Measurements from ENCODE around the gene SBF2.
"Not testable (repeated sequence)": the region's sequence is repeated elsewhere in the genome, so short reads cannot be mapped to it uniquely, and the experiment has no call there.

SBF2 gene

DNA sequence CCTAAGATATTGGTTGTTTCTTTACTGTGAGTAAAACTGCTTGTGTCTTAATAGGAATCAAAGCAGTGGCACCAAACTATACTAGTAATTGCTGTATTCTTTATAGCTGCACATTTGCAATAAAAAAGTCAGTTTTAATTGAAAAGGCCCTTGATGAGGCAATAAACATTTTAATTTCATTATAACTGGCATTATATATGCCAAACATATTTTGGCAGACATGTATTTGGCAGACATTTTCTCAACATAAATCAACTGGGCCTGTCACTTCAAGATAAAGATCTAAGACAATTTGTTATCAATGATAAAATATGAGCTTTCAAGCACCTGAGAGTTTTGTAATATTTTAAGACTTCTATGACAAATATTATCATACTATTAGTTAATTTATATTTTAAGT, 245.7 kb downstream of the SBF2 start:
- FAIRE-seq = no peak

- no peak for FAIRE-seq
Measured at GRCh38 chr11:10044618-10045017, 249.4 kb downstream of the SBF2 start.

DNA sequence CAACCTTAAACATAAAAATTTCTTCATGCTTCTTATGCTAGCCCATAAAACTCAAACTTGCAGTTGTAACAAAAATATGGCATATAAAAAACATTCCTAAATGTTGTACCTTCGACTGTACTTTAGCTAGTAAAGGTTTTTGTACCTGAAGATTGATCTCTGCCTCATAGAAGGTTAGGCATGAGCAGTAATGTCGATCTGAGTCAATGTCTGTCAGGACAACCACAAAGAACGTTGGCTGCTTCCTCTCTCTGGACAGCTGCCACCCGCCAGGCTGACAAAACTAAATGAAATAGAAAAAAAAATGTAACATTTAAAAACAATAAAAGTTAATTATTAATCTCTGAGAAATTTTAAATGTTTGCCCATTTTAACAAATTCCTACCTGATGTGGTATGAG, 251.3 kb downstream of the SBF2 start:
- FAIRE-seq = peak; percentile 36

DNA sequence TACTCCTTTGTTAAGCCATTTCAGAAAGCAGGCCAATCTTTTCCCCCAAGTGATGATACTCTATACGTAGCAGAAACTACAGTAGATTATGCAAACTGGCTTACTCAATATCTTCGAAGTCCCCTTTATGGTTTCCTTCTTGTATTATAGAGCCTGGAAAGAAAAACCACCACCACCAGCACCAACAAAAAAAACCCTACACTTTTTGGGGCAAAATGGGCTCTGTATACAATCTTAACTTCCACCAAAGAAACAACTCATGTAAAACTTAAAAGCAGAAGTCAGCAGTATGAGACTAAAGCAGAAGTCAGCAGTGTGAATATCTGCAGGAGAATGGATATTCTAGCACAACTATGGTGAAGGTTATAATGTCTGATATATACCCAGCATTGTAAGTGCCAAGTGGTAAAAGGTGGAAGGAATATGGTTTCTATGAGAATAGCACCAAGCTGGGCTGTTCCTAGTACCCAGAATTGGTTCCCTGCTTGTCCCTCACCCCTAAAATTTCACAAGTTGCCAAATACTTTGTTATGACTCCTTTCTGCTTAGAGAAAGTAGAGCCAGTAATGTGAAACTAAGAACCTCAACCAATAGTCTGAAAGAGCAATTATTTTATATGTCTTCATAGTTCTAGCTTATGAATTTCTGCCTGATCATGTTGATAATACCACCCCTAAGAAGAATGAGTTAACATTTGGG, 252.1 kb downstream of the SBF2 start:
- no peak for FAIRE-seq

GRCh38 chr11:10041332-10041731, 252.7 kb downstream of the SBF2 start:
- peak; percentile 43 for FAIRE-seq

DNA sequence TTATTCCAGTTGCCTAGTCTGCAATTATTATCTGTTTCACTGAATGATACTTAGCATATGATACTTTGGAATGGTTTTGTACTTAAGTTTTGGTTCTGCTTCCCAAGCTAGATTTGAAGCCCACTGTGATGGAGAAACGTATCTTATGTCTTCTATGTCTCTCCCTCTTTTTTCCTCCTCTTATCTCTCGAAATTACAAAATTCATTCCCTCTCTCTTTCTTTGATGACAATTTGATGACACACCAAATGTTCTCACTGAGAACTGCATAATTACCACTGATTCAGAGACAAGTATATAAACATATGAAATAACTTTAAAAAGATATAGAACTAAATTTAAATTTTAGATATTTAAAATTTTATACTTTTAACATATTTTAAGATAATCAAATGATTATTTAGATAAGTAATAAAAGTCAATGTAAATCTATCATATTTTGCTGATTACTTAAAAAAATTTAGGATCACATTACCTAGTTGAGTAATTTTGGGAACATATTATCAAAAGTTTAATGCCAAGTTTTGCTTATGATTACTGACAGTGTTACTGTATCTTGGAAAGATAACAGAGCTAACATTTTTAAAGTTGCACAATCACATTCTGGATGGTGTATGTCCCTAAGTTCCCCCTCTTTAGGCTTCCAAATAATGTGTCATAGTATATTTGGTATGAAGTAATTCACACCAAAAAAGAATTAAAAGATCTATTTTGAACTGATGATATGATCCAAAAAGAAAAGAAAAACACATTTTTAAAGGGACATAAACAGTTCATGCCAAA, 255.3 kb downstream of the SBF2 start:
- FAIRE-seq = no peak

- FAIRE-seq = not testable (repeated sequence)
Measured at GRCh38 chr11:10035932-10036331, 258.1 kb downstream of the SBF2 start.

DNA sequence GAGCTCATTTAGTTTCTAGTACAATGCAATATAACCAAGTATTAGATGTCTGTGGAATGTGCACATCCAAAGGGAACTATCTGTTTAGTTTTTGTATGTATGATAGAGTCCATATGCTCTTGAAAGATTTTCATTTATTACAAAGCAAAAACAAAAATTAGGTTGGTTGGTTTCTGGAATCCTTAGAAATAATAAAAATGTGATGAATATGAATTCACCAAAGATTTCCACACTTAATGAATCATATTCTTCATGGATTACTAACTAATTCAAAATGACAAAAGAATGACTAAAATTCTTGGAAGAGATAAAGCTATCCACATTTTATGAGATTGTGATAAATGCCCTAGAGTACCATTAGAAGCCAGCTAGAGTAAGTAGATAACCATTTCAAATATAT, 261.1 kb downstream of the SBF2 start:
- no peak for FAIRE-seq

DNA sequence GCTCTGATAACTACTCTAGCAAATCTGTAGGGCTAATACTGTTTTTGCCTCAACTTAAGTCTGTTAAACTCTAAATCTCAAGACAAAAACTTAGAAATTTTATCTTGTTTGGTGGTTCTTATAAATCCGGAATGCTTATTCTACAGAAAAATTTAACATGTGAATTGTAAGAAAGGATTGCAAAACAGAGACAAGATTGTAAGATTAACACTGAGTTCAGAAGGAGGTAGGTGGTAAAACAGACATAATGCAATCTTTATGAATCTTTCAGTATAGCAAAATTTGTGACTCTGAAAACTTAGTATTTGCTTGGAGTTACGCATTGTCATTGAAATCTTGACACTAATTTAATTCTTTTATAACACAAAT, 263.9 kb downstream of the SBF2 start:
- no peak for FAIRE-seq

- no peak for FAIRE-seq
Measured at GRCh38 chr11:10029386-10030121, 264.5 kb downstream of the SBF2 start.

DNA sequence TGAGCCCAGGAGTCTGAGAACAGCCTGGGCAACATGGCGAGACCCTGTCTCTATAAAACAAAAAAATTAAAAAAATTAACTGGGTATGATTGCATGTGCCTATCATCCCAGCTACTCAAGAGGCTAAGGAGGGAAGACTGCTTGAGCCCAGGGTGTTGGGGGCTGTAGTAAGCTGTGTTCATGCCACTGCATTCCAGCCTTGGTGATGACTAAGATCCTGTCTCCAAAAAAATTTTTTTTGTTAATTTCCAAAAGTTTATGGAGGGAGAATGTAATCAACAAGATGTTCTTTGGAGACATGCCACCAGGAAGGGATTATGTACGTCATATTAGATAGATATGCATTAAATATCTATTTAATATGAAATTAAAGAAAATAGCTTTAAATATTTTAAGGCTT, 267.5 kb downstream of the SBF2 start:
- FAIRE-seq = no peak

- FAIRE-seq = no peak
Measured at GRCh38 chr11:10023212-10023611, 270.8 kb downstream of the SBF2 start.

GRCh38 chr11:10022764-10023163, 271.3 kb downstream of the SBF2 start:
- FAIRE-seq = no peak

DNA sequence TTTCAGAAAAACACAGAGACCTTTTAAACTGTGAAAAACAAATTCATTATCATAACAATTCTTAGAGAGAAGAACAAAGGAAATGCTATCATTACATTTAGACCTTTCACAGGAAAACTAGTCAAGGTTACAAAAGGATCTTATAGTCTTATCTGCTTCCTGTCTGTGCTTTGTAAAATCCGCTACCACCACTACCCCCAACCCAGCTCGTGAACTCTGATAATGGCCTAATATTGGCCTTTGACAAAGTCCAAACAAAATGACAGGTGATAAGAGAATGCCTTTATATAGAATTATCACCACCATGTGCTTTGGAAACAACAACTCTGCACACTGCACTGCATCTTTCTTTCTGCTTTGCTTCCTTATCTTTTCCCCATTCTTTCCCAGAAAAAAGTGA, 272.5 kb downstream of the SBF2 start:
- FAIRE-seq = no peak

GRCh38 chr11:10019906-10020682, 273.9 kb downstream of the SBF2 start:
- no peak for FAIRE-seq

DNA sequence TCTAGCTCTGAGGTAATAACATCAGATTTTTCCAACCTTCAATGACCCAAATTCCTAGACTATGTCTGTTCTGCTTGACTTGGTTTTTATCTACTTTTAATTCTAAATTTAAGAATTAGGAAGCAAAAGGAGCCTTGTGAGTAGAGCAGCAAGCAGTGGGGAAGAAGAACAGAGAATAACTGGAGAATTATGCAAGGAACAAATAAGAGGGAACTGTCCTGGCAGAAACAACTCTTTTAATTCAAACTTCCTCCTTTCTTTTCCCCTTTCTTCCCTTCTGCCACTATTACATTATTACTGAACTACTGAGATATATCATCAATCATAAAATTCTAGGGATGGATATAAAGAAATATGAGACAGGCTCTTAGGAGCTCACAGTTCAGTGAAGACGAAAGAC, 276.1 kb downstream of the SBF2 start:
- FAIRE-seq = no peak

GRCh38 chr11:10017050-10017449, 277.0 kb downstream of the SBF2 start:
- FAIRE-seq = no peak

DNA sequence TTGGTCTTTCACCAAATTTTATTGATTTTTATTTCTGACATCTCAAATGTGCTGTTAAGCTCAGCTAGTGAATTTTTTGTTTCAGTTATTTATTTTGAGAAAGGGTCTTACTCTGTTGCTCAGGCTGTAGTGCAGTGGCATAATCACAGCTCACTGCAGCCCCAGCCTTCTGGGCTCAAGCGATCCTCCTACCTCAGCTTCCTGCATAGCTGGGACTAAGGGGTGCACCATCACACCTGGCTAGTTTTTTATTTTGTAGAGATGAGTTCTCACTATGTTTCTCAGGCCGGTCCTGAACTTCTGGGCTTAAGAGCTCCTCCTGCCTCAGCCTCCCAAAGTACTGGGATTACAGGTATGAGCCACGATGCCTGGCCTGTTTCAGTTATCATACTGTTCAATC, 282.0 kb downstream of the SBF2 start:
- no peak for FAIRE-seq

DNA sequence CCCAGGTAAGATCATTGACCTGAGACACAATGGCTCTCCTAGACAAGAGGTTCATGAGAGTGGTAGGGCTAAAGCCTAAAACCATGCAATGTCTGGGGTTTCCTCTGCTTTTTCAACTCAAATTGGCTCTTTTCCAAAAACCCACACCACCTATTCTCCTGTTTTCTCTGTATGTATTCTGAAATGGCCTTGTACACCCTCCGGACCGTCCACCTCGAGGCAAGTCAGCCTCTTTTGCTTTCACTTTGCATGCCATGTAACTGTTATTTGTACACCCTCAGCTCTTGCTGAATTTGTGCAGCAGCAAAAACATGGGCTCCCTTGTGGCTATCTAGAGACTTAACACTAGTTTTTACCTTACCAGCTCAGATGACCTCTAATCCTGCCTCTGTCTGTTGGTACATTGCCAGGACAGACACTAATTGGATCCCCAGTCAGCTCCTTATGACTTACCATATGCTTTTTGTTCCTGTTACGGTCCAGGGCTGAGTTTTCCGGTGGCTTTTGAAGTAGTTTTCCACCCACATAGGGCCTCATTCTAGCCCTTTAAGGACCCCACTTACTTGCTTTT, 288.0 kb downstream of the SBF2 start:
- no peak for FAIRE-seq

- FAIRE-seq = no peak
Measured at GRCh38 chr11:10004526-10005113, 289.4 kb downstream of the SBF2 start.

DNA sequence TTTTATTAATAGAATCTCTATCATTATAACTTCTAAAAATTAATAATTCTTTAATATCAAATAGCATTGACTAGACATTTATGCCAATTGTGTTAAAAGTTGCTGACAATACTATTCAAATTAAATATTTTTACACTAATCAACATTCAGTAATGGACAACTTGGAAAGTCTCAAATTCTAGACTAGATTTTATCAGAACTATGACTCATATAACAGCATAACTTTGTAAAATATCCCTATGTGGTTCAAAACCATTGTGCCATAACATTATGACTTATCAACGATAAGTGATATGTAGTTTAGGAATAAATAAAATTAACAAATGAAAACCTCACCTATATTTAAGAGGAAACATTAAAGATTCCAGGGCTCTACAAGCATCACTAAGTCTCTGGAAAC, 291.8 kb downstream of the SBF2 start:
- peak; percentile 13 for FAIRE-seq

DNA sequence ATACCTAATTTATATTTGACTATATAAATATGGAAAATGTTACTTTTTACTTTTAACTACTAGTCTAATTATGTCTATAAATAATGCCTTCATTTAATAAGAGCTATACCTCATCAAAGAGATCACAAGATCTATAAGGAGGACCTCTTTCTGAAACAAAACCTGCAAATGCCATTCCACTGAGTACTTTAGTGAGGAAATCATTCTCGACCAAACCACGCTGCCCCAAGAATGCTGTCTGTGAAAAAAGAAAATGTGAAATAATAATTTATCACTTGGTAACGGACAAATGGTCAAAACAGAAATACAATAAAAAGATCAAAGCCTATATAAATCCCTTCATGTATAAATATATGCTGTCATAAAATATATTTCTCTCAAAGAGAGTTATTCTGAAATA, 301.7 kb downstream of the SBF2 start:
- FAIRE-seq = no peak
